ENCODE measurements around the gene AARS2. TPM values are rescaled to one million over a fixed set of nuclear protein-coding genes. Genes with fewer than 3 reads are reported as not detected.

The AARS2 gene
- total RNA-seq, 6 donors from 2014 or later: 11.1 to 23.0 (median 12.0) TPM

DNA sequence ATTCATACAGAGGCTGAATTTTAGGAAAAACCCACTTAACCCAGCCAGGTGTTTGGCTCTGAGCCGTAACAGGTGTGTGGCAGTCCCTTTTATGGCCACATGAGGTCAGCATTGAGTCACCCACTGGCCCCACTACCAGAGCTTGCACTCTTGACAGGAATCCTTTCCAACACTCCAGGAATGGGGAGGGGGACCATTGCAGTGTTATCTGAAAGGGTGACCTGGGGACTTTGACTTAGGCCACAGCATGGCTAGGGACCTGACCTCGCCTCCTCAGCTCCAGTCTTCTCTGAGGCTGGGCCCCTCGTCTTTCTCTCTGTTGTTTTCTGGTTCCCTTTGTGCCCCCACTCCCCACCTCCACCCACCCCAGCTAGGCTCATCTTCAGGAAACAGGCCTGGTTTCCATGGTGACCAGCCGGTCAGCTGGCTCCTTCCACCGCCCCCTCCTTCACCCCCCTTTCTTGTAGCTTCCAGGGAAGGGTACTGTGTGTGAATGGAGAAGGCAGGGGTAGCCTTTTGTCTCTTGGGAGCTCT is 45.0 kb downstream of the AARS2 start:
- ATAC-seq (ENCODE audit: low FRiP score in 2 of 2) (peak in 1 of 2 donors; percentile 30), DNase-seq (peak in 1 of 2 donors; percentile 68)
- TF ChIP-seq EP300 (IDR thresholded peaks at IDR 0.05) (no peak), POLR2AphosphoS5 (IDR thresholded peaks at IDR 0.05) (no peak)
- TF ChIP-seq, protein P1, sequence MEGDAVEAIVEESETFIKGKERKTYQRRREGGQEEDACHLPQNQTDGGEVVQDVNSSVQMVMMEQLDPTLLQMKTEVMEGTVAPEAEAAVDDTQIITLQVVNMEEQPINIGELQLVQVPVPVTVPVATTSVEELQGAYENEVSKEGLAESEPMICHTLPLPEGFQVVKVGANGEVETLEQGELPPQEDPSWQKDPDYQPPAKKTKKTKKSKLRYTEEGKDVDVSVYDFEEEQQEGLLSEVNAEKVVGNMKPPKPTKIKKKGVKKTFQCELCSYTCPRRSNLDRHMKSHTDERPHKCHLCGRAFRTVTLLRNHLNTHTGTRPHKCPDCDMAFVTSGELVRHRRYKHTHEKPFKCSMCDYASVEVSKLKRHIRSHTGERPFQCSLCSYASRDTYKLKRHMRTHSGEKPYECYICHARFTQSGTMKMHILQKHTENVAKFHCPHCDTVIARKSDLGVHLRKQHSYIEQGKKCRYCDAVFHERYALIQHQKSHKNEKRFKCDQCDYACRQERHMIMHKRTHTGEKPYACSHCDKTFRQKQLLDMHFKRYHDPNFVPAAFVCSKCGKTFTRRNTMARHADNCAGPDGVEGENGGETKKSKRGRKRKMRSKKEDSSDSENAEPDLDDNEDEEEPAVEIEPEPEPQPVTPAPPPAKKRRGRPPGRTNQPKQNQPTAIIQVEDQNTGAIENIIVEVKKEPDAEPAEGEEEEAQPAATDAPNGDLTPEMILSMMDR (IDR thresholded peaks at IDR 0.05): peak; percentile 65 to 92 (median 82)
- Histone ChIP-seq H3K4me1 (peaks cover 24 to 33% (median 29%) of the 10 kb centered on the region in 4 donors), H3K27me3 (peaks cover 0 to 30% (median 15%) of the 10 kb centered on the region in 4 donors), H3K36me3 (no peaks in the 10 kb centered on the region), H3K27ac (no peak overlapping the region), H3K4me3 (no peak overlapping the region), H3K9me3 (no peaks in the 10 kb centered on the region)
- 24 to 26% methylated on average over 5 of the region's 5 CpGs for WGBS, 2 donors

DNA sequence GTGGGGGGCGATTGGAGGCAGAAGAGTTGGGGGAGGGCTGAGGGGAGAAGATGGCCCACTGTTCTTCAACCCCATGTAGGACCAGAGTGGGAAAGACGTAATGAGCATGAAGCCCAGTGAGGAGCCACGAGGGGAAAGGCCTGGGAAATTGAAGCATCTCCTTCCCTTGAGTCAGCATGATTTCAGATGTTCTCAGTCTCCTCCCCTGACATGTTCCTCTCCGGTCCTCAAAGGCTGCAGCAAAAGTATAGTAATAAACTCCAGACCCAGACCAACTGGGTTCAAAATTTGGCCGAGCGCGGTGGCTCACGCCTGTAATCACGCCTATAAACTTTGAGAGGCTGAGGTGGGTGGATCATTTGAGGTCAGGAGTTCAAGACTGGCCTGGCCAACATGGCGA is 45.9 kb downstream of the AARS2 start:
- WGBS, 2 donors: 71 to 80% methylated on average over 10 of the region's 10 CpGs
- ATAC-seq (ENCODE audit: low FRiP score in 2 of 2) (no peak), DNase-seq (no peak)
- TF ChIP-seq EP300 (IDR thresholded peaks at IDR 0.05): no peak
- TF ChIP-seq POLR2AphosphoS5 (IDR thresholded peaks at IDR 0.05): no peak
- TF ChIP-seq, protein P1 (IDR thresholded peaks at IDR 0.05): no peak
- TF ChIP-seq POLR2A (IDR thresholded peaks at IDR 0.05): no peak
- Histone ChIP-seq H3K36me3 (no peaks in the 10 kb centered on the region), H3K27me3 (peaks cover 0 to 23% (median 12%) of the 10 kb centered on the region in 4 donors), H3K4me1 (peaks cover 33 to 43% (median 38%) of the 10 kb centered on the region in 4 donors), H3K9me3 (no peaks in the 10 kb centered on the region), H3K4me3 (no peak overlapping the region), H3K27ac (no peak overlapping the region)

DNA sequence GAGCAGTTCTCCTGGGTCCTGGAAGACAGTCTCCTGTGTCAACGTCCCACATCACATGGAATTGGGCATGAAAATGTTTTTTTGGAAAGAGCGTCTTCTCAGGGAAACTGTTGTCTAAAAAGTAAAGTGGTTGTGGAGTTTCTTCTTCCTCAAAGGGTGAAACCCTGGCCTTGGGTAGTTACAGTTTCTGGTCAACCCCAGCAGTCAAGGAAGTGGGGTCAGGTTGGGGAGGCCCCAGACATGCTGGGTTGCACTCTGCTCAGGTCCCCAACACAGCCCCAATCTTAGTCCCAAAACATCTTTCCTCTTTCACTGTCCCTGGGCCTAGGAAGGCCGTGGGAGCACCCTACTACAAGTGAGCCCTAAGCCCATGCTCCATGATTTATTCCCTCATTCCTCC is 46.8 kb downstream of the AARS2 start:
- H3K36me3 ChIP-seq: peaks cover 0 to 5% (median 3%) of the 10 kb centered on the region in 4 donors
- 80 to 82% methylated on average over 3 of the region's 3 CpGs for WGBS, 2 donors
- no peaks in the 10 kb centered on the region for H3K9me3 ChIP-seq
- peaks cover 0 to 15% (median 9%) of the 10 kb centered on the region in 4 donors for H3K27me3 ChIP-seq
- no peak overlapping the region for H3K4me3 ChIP-seq
- H3K4me1 ChIP-seq: peaks cover 36 to 46% (median 40%) of the 10 kb centered on the region in 4 donors
- TF ChIP-seq POLR2A (IDR thresholded peaks at IDR 0.05) (no peak), POLR2AphosphoS5 (IDR thresholded peaks at IDR 0.05) (no peak), EP300 (IDR thresholded peaks at IDR 0.05) (no peak)
- TF ChIP-seq, protein P1 (IDR thresholded peaks at IDR 0.05): no peak
- no peak for DNase-seq
- no peak for ATAC-seq (ENCODE audit: low FRiP score in 2 of 2)
- H3K27ac ChIP-seq: no peak overlapping the region

DNA sequence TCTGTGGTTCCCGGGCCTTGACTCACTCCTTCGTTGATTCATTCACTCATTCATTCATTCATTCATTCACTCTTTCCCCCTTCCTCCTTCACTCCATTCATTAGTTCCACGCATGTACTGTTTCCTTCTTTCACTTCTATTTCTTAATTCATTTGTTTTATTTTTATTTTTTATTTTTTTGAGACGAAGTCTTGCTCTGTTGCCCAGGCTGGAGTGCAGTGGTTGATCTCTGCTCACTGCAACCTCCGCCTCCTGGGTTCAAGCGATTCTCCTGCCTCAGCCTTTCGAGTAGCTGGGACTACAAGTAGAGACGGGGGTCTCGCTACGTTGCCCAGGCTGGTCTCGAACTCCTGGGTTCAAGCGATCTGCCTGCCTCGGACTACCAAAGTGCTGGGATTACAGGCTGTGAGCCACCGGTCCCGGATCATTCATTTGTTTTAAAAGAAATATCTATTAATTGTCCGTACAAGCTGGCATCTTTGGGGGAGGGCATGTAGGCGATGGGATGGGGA is 47.4 kb downstream of the AARS2 start:
- H3K4me1 ChIP-seq: peaks cover 36 to 40% (median 37%) of the 10 kb centered on the region in 4 donors
- ATAC-seq (ENCODE audit: low FRiP score in 2 of 2) (no peak), DNase-seq (no peak)
- H3K36me3 ChIP-seq: peaks cover 0 to 6% (median 4%) of the 10 kb centered on the region in 4 donors
- peak overlapping the region; percentile 85 to 92 (median 92) for H3K27ac ChIP-seq
- 65% methylated on average over 17 of the region's 17 CpGs for WGBS, 2 donors
- peak overlapping the region in 3 of 4 donors; percentile 73 to 91 (median 78) for H3K4me3 ChIP-seq
- no peaks in the 10 kb centered on the region for H3K9me3 ChIP-seq
- TF ChIP-seq, protein P1 (IDR thresholded peaks at IDR 0.05): no peak
- TF ChIP-seq EP300 (IDR thresholded peaks at IDR 0.05): no peak
- no peak for TF ChIP-seq POLR2AphosphoS5 (IDR thresholded peaks at IDR 0.05)
- TF ChIP-seq POLR2A (IDR thresholded peaks at IDR 0.05): no peak
- H3K27me3 ChIP-seq: peaks cover 0 to 9% (median 7%) of the 10 kb centered on the region in 4 donors

Data from upper lobe of left lung (tissue), 6 donors.